HPDE6-E6E7 (cell line): ENCODE data around the gene EML4.

ENCODE experiments used
- DNase-seq: peaks from one replicate; pipeline ENCODE4 v3.0.0; 2011; ENCODE audit warnings: missing footprints; ENCODE audit errors: extremely low spot score

The EML4 gene

GRCh38 chr2:42303252-42303651 lies 134.1 kb downstream of the EML4 start:
- no peak for DNase-seq

GRCh38 chr2:42304059-42304713 lies 135.0 kb downstream of the EML4 start:
- no peak for DNase-seq

GRCh38 chr2:42307180-42307579 lies 138.0 kb downstream of the EML4 start:
- no peak for DNase-seq

- no peak for DNase-seq
These were observed 140.2 kb downstream of the EML4 start for GRCh38 chr2:42309366-42309765.

- no peak for DNase-seq
These were observed 140.9 kb downstream of the EML4 start for GRCh38 chr2:42310007-42310515.

- no peak for DNase-seq
These were observed 143.0 kb downstream of the EML4 start for GRCh38 chr2:42312106-42312505.

GRCh38 chr2:42314892-42315468 lies 145.8 kb downstream of the EML4 start:
- DNase-seq, result peak; percentile 54

GRCh38 chr2:42315844-42316470 lies 146.8 kb downstream of the EML4 start:
- no peak for DNase-seq

GRCh38 chr2:42316910-42317309 lies 147.8 kb downstream of the EML4 start:
- no peak for DNase-seq

GRCh38 chr2:42317486-42317885 lies 148.3 kb downstream of the EML4 start:
- DNase-seq, result no peak

- no peak for DNase-seq
These were observed 148.8 kb downstream of the EML4 start for GRCh38 chr2:42317945-42318344.

GRCh38 chr2:42319265-42319664 lies 150.1 kb downstream of the EML4 start:
- no peak for DNase-seq

GRCh38 chr2:42321452-42322064 lies 152.4 kb downstream of the EML4 start:
- DNase-seq, result no peak

- DNase-seq, result no peak
These were observed 155.1 kb downstream of the EML4 start for GRCh38 chr2:42324244-42324643.

GRCh38 chr2:42324949-42325348 lies 155.8 kb downstream of the EML4 start:
- no peak for DNase-seq

GRCh38 chr2:42325609-42326008 lies 156.5 kb downstream of the EML4 start:
- no peak for DNase-seq

GRCh38 chr2:42327125-42327524 lies 158.0 kb downstream of the EML4 start:
- DNase-seq, result no peak

- DNase-seq, result no peak
These were observed 159.1 kb downstream of the EML4 start for GRCh38 chr2:42328148-42328833.

- DNase-seq, result no peak
These were observed 159.8 kb downstream of the EML4 start for GRCh38 chr2:42328923-42329322.

GRCh38 chr2:42329736-42330135 lies 160.6 kb downstream of the EML4 start:
- no peak for DNase-seq

- no peak for DNase-seq
These were observed 162.6 kb downstream of the EML4 start for GRCh38 chr2:42331569-42332284.
